GM12873 (cell line): ENCODE data around the gene ALOX5AP.

Experiments
- TF ChIP-seq, protein P1 (sequence below): IDR thresholded peaks from 2 replicates; pipeline ENCODE4 v1.5.1; 2012; ENCODE audit warnings: low read depth, mild to moderate bottlenecking, moderate library complexity, low read length, control low read depth; ENCODE audit not compliant: insufficient read depth; ENCODE audit errors: missing control alignments

Gene ALOX5AP

DNA sequence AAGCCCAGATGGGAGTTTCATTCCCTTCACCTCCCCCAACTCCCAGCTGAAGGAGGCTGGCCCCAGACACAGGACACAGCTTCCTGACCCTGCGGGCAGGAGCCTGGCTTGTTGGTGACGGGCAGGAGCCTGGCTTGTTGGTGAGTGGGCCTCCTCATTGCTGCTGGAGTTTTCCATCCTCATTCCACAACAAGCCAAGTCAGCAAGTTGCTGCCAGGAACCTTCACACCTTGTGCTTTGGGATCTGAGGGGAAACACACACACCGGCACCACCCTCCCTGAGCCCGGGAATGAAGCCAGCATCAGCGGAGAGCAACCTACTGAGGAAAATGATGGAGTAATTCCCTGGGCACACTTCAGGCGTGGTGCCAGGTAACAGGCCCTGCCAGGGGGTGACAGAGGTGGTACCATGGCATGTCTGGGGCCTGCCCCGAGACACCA is 74.9 kb downstream of the ALOX5AP start:
- TF ChIP-seq, protein P1, sequence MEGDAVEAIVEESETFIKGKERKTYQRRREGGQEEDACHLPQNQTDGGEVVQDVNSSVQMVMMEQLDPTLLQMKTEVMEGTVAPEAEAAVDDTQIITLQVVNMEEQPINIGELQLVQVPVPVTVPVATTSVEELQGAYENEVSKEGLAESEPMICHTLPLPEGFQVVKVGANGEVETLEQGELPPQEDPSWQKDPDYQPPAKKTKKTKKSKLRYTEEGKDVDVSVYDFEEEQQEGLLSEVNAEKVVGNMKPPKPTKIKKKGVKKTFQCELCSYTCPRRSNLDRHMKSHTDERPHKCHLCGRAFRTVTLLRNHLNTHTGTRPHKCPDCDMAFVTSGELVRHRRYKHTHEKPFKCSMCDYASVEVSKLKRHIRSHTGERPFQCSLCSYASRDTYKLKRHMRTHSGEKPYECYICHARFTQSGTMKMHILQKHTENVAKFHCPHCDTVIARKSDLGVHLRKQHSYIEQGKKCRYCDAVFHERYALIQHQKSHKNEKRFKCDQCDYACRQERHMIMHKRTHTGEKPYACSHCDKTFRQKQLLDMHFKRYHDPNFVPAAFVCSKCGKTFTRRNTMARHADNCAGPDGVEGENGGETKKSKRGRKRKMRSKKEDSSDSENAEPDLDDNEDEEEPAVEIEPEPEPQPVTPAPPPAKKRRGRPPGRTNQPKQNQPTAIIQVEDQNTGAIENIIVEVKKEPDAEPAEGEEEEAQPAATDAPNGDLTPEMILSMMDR, result no peak

DNA sequence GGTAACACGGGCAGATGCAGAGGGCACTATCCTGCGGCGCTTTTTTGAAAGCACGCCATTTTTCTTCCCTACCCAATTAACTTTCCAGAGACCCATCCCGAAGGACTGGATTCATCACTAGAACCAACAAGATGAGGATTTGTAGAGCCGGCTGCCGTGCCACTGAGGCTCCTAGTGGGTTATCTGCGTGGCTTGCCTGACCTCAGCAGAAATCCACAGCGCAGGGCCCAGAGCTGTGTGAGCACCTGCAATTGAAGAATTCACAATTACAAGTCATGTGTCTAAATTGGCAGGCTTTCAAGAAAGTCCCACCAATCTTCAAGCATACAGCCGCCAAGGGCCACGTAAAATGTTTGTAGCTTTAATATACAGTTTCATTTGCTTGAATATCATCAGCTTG is 75.5 kb downstream of the ALOX5AP start:
- TF ChIP-seq, protein P1, result no peak
